GM23338 (cell line): ENCODE results near the gene LATS2. TPM values are rescaled to one million over a fixed set of nuclear protein-coding genes. Genes with fewer than 3 reads are reported as not detected.

Experiments
- ATAC-seq: fragments of 200-7000 bp; cut with Tn5 transposase; 3 replicates; pipeline ENCODE4 v1.9.1; 2020
- DNase-seq: peaks from one replicate; pipeline ENCODE4 v3.0.0-alpha.2; 2015; ENCODE audit warnings: low spot score
- H2AFZ ChIP-seq: fragments of 200-600 bp; sonication (generic); 2 replicates; pipeline ENCODE4 v1.8.0; 2016; ENCODE audit warnings: antibody characterized with exemption, mild to moderate bottlenecking, moderate library complexity
- H3F3A ChIP-seq: fragments of 200-600 bp; sonication (generic); replicated peaks from 2 replicates; pipeline ENCODE4 v1.8.0; 2017; ENCODE audit warnings: antibody characterized with exemption, mixed run types, low read depth
- H3K27ac ChIP-seq: fragments of 200-600 bp; sonication (generic); 2 replicates; pipeline ENCODE4 v1.6.1; 2016; ENCODE audit warnings: low read depth
- H3K27me3 ChIP-seq: fragments of 200-600 bp; sonication (generic); 2 replicates; pipeline ENCODE4 v1.8.0; 2016; ENCODE audit warnings: mild to moderate bottlenecking, mixed run types, moderate library complexity; ENCODE audit not compliant: insufficient read depth
- H3K36me3 ChIP-seq: fragments of 200-600 bp; sonication (generic); 2 replicates; pipeline ENCODE4 v1.8.0; 2016; ENCODE audit warnings: mild to moderate bottlenecking; ENCODE audit not compliant: insufficient read depth
- H3K4me1 ChIP-seq: fragments of 200-600 bp; sonication (generic); 2 replicates; pipeline ENCODE4 v1.8.0; 2016; ENCODE audit warnings: mild to moderate bottlenecking, moderate library complexity; ENCODE audit not compliant: insufficient read depth
- H3K4me2 ChIP-seq: fragments of 200-600 bp; sonication (generic); 2 replicates; pipeline ENCODE4 v1.7.1; 2017; ENCODE audit warnings: mixed run types
- H3K4me3 ChIP-seq: fragments of 200-600 bp; sonication (generic); 2 replicates; pipeline ENCODE4 v1.6.1; 2016; ENCODE audit warnings: mixed run types
- H3K79me2 ChIP-seq: fragments of 200-600 bp; sonication (generic); replicated peaks from 2 replicates; pipeline ENCODE4 v1.8.0; 2017; ENCODE audit warnings: mild to moderate bottlenecking; ENCODE audit not compliant: insufficient read depth
- H3K9me2 ChIP-seq: fragments of 200-600 bp; sonication (generic); 2 replicates; pipeline ENCODE4 v1.8.0; 2017; ENCODE audit not compliant: insufficient read depth
- H4K20me1 ChIP-seq: fragments of 200-600 bp; sonication (generic); replicated peaks from 2 replicates; pipeline ENCODE4 v1.8.0; 2017; ENCODE audit warnings: mild to moderate bottlenecking; ENCODE audit not compliant: insufficient read depth
- H3K27ac Mint-ChIP-seq: 2 replicates; pipeline ENCODE4 v1.8.0; 2020; ENCODE audit warnings: inconsistent platforms, mild to moderate bottlenecking, moderate library complexity, mixed read lengths
- H3K27me3 Mint-ChIP-seq: 3 replicates; pipeline ENCODE4 v1.8.0; 2022; ENCODE audit warnings: low read depth, mild to moderate bottlenecking, moderate library complexity, mixed read lengths, inconsistent platforms; ENCODE audit not compliant: insufficient read depth, poor library complexity
- H3K36me3 Mint-ChIP-seq: 3 replicates; pipeline ENCODE4 v1.8.0; 2021; ENCODE audit warnings: low read depth, mild to moderate bottlenecking, inconsistent platforms, moderate library complexity, mixed read lengths
- H3K4me1 Mint-ChIP-seq: 3 replicates; pipeline ENCODE4 v1.8.0; 2020; ENCODE audit warnings: mild to moderate bottlenecking, inconsistent platforms, mixed read lengths
- H3K4me3 Mint-ChIP-seq: 3 replicates; pipeline ENCODE4 v1.8.0; 2021; ENCODE audit warnings: moderate library complexity, mild to moderate bottlenecking, inconsistent platforms, mixed read lengths
- H3K9me3 Mint-ChIP-seq: 3 replicates; pipeline ENCODE4 v1.8.0; 2020; ENCODE audit warnings: moderate library complexity, mild to moderate bottlenecking, inconsistent platforms, mixed read lengths
- CREB1 ChIP-seq: fragments of 250-450 bp; sonication (Bioruptor Pico); IDR thresholded peaks from 2 replicates; pipeline ENCODE4 v1.5.0; 2020; ENCODE audit warnings: low read depth, mild to moderate bottlenecking, moderate library complexity
- CTCF ChIP-seq, 2 experiments: fragments of 200-600 bp in 1 of 2; sonication (generic) in 1 of 2; conservative IDR thresholded peaks; 2 replicates each; pipeline versions ENCODE4 v1.5.1 to v1.6.1; 2016 to 2017; ENCODE audit warnings: antibody characterized with exemption in 2 of 2, low read depth in 2 of 2, mild to moderate bottlenecking in 2 of 2, moderate library complexity in 1 of 2
- ETS1 ChIP-seq: IDR thresholded peaks from 2 replicates; pipeline ENCODE4 v1.6.1; 2016; ENCODE audit warnings: antibody characterized with exemption
- EZH2 ChIP-seq: fragments of 200-600 bp; sonication (generic); IDR thresholded peaks from one replicate; pipeline ENCODE4 v1.8.0; 2017; ENCODE audit warnings: antibody characterized with exemption, mild to moderate bottlenecking, low read depth; ENCODE audit not compliant: unreplicated experiment
- EZH2phosphoT487 ChIP-seq: fragments of 200-600 bp; sonication (generic); IDR thresholded peaks from one replicate; pipeline ENCODE4 v1.8.1; 2018; ENCODE audit warnings: antibody characterized with exemption; ENCODE audit not compliant: unreplicated experiment
- JUNB ChIP-seq: IDR thresholded peaks from one replicate; pipeline ENCODE4 v1.6.1; 2016; ENCODE audit warnings: antibody characterized with exemption; ENCODE audit not compliant: unreplicated experiment
- NANOG ChIP-seq: IDR thresholded peaks from 2 replicates; pipeline ENCODE4 v1.6.1; 2016; ENCODE audit warnings: antibody characterized with exemption, borderline replicate concordance
- POLR2AphosphoS5 ChIP-seq: IDR thresholded peaks from 2 replicates; pipeline ENCODE4 v1.6.1; 2016; ENCODE audit warnings: antibody characterized with exemption, low read depth
- REST ChIP-seq: IDR thresholded peaks from one replicate; pipeline ENCODE4 v1.6.1; 2018; ENCODE audit warnings: antibody characterized with exemption; ENCODE audit not compliant: unreplicated experiment
- STAT1 ChIP-seq: IDR thresholded peaks from one replicate; pipeline ENCODE4 v1.6.1; 2016; ENCODE audit warnings: antibody characterized with exemption; ENCODE audit not compliant: unreplicated experiment
- ZNF114 ChIP-seq: fragments of 250-450 bp; sonication (Bioruptor Pico); IDR thresholded peaks from 2 replicates; pipeline ENCODE4 v1.5.0; 2020; ENCODE audit warnings: mild to moderate bottlenecking, moderate library complexity
- ZNF331 ChIP-seq: fragments of 250-450 bp; sonication (Bioruptor Pico); IDR thresholded peaks from 2 replicates; pipeline ENCODE4 v1.5.0; 2020; ENCODE audit warnings: low read depth, mild to moderate bottlenecking, moderate library complexity
- ZNF462 ChIP-seq: fragments of 250-450 bp; sonication (Bioruptor Pico); IDR thresholded peaks from 2 replicates; pipeline ENCODE4 v1.5.0; 2020; ENCODE audit warnings: mild to moderate bottlenecking, moderate library complexity
- polyA plus RNA-seq: library from polyadenylated mRNA; unstranded; fragments of >200 nt; fragmentation: Nextera tagmentation; extraction: Ambion mirVana; gene quantifications from 2 replicates; pipeline ENCODE4 v1.2.1, GENCODE V29; 2016
- total RNA-seq: library from RNA; depleted of rRNA; stranded (reverse); fragments of >200 nt; shearing (Covaris generic); gene quantifications from 2 replicates; pipeline ENCODE4 v1.2.3, GENCODE V29; 2014

LATS2 gene
- total and polyA plus RNA-seq, 2 experiments from 2014 or later, result 10.5 to 25.4 TPM

DNA sequence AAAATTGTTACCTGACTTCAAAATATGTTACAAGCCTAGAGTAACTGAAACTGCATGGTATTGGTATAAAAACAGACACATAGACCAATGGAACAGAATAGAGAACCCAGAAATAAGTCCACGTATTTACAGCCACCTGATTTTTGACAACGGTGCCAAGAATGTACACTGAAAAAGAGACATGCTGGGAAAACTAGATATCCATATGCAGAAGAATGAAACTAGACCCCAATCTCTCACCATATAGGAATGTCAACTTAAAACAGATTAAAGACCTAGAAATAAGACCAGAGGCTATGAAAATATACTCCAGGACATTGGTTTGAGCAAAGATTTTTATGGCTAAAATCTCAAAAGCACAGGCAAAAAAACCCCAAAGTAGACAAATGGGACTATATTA, 76.5 kb downstream of the LATS2 start:
- Mint-ChIP-seq H3K4me3 (no peak overlapping the region), H3K36me3 (peaks cover 55% of the 10 kb centered on the region), H3K27ac (no peak overlapping the region), H3K27me3 (no peaks in the 10 kb centered on the region), H3K4me1 (no peaks in the 10 kb centered on the region), H3K9me3 (no peaks in the 10 kb centered on the region)
- no peak overlapping the region for H3K27ac ChIP-seq
- H3K4me1 ChIP-seq, result no peaks in the 10 kb centered on the region
- H3K4me2 ChIP-seq, result no peak overlapping the region
- ATAC-seq (no peak), DNase-seq (no peak)
- H3K79me2 ChIP-seq, result peaks cover 40% of the 10 kb centered on the region
- 0 out of 2 replicates have a peak, but pooled peaks cover 3% of the 10 kb centered on the region for H3F3A ChIP-seq
- TF ChIP-seq ZNF114 (CRISPR knock-in tag) (no peak), NANOG (no peak), ZNF331 (no peak), ZNF462 (CRISPR knock-in tag) (no peak), STAT1 (no peak), JUNB (no peak), EZH2 (no peak), CTCF (conservative IDR thresholded peaks at IDR 0.05; ENCODE audit: low read depth in 2 of 2) (no peak), EZH2phosphoT487 (no peak), ETS1 (no peak), REST (no peak), CREB1 (CRISPR knock-in tag) (no peak), POLR2AphosphoS5 (no peak)
- no peaks in the 10 kb centered on the region for H3K9me2 ChIP-seq
- H3K36me3 ChIP-seq, result peaks cover 45% of the 10 kb centered on the region
- H3K27me3 ChIP-seq, result no peaks in the 10 kb centered on the region
- no peak overlapping the region for H2AFZ ChIP-seq
- H3K4me3 ChIP-seq, result no peak overlapping the region
- peaks cover 12% of the 10 kb centered on the region for H4K20me1 ChIP-seq
